Stimulated activated CD8-positive, alpha-beta memory T cell treated with anti-CD3 and anti-CD28 coated beads, Interleukin-2, amount 100 ng/mL, for 1 hour (primary cell): ENCODE data around the gene TPGS1.
"Not testable (repeated sequence)": the region's sequence is repeated elsewhere in the genome, so short reads cannot be mapped to it uniquely, and the experiment has no call there.

Experiments used
- DNase-seq, 2 donors: peaks; one replicate each; pipeline ENCODE4 v3.0.0-alpha.2; 2020; ENCODE audit warnings: low read depth in 2 of 2

The TPGS1 gene

DNA sequence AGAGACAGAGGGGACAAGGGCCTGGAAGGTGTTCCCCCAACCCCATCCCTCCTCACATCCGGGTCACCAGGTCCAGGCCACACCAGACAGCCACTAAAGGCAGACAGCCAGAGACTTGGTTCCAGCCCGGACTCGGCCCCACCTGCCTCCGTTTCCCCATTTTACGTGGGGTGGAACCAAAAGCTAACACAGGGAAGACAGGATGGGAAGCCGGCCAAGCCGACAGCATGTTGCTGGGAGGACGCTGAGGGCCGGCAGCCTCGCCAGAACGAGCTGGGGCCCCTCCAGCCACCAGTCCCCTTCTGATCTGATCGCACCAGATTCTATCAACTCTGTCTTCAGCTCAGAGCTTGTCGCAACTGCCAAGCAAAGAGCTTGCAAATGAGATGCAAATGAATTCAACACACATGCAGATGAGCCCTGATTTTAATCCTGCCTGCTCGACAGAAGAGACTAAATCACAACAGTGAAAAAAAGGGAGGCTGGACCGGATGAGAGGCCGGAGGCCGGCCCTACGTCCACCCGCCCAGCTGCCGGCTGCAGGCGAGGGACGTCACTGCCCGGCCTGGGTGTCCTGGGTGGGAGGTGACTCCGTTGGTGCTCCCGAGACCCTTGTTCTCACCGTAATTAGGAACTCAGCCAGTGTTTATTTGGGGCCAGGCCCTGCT is 28.9 kb upstream of the TPGS1 start:
- DNase-seq = no peak

DNA sequence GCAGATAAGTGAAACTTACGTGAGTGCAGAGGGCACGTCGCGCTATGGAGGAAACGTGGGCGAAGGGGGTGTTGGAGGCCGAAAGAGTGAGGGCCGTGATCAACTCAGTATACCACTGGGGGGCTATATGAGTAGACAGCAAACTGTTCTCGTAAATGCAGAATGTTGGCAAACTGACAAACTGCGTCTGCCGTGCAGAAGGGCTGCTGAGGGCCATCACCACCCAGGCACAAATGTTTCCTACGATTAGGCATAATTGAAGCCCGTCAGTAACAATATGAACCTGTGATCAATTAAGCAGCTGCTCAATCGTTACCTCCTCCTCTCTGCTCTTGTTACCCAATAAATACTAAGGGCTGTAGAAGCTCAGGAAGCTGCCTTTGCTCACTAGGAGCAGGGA is 28.3 kb upstream of the TPGS1 start:
- DNase-seq = no peak

DNA sequence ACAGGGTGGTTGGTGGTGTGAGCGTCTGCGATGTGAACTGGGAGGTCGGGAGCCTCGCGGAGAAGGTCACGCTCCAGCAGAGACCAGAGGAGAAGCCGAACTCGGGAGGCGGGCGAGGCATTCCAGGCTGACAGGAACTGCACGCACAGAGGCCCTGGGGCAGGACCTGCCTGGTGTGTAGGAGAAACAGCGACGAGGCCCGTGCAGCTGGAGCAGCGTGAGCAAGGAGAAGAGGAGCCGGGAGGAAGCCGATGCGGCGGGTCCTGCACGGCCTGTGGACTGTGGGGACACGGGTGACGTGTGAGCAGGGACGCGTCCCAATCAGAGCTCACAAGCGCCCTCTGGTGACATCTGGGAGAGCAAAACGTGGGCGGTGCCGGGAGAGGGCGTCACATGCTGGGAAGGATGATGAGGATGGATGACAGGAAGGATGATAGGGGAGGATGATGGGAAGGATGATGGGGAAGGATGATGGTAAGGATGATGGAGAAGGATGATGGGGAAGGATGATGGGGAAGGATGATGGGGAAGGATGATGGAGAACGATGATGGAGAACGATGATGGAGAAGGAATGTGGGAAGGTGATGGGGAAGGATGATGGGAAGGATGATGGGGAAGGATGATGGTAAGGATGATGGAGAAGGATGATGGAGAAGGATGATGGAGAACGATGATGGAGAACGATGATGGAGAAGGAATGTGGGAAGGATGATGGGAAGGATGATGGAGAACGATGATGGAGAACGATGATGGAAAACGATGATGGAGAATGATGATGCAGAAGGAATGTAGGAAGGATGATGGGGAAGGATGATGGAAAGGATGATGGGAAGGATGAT is 27.1 kb upstream of the TPGS1 start:
- no peak for DNase-seq

DNA sequence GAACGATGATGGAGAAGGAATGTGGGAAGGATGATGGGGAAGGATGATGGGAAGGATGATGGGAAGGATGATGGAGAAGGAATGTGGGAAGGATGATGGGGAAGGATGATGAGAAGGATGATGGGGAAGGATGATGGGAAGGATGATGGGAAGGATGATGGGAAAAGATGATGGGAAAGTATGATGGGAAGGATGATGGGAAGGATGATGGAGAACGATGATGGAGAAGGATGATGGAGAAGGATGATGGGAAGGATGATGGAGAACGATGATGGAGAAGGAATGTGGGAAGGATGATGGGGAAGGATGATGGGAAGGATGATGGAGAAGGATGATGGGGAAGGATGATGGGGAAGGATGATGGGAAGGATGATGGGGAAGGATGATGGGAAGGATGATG is 26.2 kb upstream of the TPGS1 start:
- not testable (repeated sequence) for DNase-seq

DNA sequence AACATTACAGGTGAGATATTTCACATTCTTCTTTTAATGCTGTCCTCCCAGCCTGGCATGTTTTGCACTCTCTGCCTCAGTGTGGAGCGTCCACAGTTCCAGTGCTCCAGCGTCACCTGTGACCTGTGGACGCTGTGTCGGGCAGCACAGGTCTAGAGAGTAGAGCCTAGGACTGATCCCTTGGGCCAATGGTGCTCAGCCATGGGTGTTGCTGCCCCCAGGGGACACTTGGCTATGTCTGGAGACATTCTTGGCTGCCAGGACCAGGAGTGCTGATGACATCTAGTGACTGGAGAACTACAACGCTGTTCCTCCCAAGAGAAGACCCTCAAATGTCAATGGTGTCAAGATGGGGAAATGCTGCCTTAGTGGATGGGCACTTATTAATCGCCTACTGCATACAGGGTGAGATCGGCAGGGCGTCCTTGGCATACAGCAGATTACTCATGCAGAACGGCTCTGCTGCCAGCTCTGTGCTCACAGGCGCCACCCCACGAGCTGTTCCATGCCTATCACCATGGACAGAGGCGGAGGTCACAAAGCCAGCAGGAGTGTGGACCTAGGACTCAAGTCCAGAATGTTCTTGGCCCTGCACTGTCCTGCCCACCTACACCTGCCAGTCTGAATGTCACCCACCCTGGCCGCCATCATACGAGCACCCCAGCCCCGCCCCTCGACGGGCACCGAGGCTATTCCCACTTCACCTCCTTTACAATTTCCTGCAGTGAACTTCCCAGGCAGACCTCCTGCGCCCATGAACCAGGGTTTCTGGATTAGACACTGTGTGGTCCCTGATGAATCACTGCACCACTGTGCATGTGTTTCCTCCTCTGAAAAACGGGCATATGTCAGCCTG is 24.9 kb upstream of the TPGS1 start:
- DNase-seq = no peak

DNA sequence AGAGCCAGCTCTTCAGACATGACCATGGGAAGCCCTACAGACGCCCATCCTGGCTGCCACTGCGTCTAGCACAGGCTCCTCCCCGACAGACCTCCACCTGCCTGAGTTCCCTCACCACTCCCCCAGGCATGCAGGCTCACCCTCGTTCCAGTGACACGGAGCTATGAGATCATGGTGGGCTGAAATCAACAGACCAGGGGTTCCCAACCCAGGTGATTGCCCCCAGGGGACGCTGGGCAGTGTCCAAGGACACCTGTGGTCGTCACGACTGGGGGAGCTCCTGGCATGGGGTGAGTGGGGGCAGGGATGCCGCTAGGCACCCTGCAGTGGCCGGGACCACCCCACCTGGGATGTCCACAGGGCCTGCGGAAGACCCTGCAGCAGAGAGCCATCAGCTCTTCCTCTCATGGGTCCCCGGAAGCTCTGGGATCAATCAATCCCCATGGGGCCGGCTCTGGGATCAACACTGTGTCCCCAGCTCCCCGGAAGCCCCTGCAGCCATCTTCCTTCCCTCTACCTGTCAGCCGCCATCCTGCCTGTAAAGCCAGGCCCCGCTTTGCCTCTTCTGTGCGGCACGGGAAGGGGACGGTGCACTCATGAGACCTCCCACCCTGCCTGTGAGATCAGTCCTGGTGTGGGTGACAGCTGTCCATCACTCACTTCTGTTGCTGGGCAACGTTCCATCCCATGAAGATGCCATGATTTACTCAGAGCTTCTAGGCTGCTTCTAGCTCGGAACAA is 23.8 kb upstream of the TPGS1 start:
- no peak for DNase-seq

DNA sequence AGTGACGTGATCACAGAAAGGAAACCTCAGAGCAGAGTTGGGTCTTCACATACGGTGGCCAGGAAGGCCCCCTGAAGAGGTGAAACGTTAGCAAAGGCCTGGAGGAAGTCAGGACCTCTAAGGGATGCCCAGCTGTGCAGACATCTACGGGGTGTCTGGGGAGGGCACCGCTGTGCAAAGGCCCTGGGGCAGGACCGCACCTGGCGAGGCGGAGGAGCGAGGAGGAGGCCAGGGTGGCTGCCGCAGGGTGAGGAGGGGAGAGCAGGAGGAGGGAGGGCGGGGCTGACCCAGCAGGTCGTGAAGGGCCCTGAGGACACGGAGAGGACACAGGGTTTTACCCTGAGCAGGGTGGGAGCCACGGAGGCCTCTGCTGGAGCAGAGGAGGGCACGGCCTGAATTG is 22.8 kb upstream of the TPGS1 start:
- no peak for DNase-seq

DNA sequence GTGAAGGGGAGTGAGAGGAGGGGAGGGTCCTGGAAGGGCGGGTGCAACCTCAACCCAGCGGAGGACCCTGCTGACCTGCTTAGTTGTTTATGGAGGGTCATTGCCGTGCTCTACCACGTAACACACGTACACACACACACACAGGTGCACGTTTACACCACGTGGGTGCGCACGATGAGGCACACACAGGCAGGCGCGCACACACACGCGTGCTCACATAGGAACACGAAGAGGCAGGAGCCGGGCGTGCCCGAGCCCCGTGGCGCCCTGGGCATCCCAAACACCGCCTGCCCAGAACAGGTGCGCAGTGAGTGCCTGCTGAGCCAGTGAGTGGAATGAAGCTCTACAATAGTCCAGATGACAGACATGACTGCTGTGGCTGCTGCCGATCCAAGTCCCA is 22.2 kb upstream of the TPGS1 start:
- no peak for DNase-seq

DNA sequence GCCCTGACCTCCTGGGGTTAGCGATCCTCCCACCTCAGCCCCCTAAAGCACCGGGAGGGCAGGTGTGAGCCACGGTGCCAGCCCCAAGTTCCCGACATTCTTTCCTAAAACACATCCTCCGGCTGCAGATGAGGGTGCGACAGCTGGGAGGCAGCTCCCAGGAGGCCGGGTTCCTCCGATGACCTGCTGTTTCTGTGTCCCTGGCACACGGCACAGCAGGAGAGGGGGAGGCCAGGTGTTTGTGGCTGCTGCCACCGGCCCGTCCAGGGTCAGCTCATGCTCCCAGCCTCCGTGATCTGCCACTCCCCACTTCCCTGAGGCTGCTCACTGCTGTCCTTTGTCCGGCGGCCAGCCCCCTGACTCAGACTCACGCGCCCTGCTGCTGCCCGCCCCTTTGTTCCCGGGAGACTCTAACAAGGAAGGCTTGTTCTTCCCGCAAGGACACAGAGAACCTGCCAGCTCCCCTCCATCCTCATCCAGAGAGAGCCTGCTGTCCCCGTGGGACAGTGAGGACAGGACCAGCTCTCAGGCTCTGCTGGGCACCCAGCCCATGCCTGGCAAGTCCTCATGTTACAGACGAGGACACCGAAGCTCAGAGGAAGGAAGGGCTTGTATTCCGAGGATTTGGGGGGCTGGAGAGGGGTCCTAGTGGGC is 21.6 kb upstream of the TPGS1 start:
- DNase-seq = no peak

DNA sequence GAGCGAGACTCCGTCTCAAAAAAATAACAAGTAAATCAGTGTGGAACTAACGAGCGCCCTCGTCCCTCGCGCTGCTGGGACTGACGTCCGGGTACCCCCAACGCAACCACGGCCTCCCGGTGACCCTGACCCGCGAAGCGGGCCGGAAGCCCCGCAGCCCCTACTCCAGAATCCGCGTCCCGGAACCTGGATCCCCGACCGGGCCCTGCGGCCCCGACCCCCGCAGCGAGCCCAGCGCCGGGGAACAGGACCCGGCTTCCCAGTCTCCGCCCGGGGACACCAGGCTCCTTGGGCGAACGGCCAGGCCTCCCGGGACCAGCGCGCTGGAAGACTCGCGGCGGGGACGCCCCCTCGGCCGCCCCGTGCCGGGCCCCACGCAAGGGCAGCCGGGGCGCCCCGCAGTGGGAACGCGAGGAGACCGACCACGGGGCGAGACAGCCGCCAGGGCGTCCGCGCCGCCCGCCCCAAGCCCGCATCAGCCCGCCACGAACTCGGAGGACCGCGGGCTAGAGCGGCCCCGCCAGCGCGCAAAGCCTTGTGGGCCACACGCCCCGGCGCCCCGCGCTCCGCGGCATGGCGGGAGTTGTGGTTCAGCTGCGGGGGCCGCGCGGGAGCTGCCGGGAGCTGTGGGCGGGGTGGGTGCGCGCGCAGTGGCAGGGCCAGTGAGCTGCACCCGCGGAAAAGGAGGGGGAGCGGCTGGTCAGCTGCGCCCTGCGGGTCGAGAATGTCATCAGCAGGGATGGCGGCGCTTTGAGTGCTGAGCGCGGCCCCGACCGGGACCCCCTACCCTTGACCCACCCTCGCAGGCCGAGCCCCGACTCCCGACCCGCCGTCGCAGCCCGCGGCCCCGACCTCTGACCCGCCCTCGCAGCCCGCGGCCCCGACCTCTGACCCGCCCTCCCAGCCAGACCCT is 18.5 kb upstream of the TPGS1 start:
- DNase-seq = peak; percentile 82 to 90

DNA sequence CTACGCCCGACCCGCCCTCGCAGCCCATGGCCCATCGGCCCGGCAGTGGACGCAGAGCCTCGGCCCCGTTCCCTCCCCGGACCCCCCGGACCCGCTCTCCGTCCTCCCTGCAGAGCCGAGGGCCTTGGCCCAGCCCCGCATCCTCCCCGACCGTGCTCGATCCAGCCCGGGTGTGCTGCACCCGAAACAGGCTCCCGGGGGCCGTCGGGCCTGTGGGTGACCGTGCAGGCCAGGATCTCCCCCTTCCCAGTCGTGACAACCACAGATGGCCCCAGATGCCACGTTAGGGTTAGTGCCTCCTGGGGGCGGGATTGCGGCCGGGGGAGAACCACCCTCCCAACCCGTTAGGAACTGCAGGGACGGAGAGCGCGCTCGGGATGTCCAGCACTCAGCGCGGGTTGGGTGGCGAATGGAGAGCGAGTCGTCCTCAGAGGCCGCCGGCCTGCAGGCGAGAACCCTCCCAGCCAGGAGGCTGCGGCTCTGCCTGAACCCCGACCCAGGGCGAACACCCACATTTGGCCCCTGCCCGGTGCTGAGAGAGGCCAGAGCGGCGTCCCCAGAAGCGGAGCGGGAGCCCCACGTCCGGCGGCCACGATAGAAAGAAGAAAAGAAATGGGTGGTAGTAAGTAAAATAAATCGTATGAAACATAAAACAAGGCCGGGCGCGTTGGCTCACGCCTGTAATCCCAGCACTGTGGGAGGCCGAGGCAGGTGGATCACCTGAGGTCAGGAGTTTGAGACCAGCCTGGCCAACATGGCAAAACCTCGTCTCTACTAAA is 17.7 kb upstream of the TPGS1 start:
- DNase-seq = no peak

DNA sequence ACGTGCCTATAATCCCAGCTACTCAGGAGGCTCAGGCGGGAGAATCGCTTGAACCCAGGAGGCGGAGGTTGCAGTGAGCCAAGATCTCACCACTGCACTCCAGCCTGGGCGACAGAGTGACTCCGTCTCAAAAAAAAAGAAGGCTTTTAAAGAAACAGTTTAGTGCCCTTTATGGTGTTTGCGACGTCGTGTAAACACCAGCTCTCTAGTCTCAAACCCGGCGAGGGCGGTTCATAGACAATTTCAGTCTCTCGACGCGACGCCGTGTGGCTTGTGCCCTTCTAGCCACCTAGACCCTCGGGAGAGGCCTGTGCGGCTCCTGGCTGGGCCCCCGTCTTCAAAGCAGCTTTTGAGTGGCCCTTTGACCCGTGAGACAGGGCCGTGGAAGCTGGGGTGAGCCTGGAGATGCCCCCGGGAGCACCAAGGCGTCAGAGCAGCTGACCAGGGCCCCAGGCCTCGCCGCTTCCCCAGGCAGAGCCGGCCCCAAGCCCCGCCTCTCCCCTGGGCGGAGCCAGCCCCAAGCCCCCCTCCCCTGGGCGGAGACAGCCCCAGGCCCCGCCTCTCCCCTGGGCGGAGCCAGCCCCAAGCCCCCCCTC is 16.1 kb upstream of the TPGS1 start:
- no peak for DNase-seq

DNA sequence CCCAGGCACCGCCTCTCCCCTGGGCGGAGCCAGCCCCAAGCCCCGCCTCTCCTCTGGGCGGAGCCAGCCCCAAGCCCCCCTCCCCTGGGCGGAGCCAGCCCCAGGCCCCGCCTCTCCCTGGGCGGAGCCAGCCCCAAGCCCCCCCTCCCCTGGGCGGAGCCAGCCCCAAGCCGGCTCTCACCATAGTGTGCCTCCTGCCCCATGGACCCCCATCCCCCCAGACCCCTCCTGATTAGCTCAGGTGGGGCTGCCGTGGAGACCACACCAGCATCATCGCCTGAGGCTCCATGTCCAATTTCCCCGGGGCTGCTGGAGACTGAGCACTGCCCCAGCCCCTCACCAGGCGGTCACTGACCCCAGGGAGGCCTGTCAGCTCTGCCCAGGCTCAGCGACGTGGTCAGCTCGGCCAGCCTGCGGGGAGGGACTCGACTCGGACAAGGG is 15.2 kb upstream of the TPGS1 start:
- DNase-seq = peak in 1 of 2 donors; percentile 14

DNA sequence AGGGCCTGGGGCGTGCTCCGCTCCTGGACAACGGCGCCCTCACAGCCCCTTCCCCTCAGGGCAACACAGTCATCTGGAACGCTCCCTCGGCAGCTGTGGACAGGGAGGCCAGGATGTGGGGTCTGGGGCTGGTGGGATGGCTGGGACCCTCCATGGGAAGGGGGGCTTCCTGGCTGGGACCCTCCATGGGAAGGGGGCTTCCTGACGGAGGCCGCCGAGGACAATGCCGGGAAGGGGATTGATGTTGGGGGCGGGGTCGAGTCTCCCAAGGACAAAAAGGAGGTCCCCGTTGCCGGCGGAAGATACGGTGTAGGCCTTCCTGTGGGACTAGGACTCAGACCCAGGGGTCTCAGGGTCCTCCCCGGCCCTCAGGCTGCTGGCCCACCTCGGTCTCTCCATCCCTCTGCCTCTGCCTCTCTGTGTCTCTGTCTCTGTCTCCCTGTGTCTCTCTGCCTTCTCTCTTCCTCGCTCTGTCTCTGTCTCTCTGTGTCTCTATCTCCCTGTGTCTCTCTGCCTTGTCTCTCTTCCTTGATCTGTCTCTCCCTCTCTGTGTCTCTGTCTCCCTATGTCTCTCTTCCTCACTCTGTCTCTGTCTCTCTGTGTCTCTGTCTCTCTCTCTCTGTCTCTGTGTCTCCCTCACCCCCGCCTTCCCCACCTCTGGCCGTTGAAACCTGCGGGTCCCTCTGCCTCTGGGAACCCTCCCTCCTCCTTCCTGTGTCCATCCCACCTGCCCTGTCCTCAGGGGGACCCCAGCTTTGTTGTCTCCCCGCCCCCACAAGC is 13.7 kb upstream of the TPGS1 start:
- no peak for DNase-seq

DNA sequence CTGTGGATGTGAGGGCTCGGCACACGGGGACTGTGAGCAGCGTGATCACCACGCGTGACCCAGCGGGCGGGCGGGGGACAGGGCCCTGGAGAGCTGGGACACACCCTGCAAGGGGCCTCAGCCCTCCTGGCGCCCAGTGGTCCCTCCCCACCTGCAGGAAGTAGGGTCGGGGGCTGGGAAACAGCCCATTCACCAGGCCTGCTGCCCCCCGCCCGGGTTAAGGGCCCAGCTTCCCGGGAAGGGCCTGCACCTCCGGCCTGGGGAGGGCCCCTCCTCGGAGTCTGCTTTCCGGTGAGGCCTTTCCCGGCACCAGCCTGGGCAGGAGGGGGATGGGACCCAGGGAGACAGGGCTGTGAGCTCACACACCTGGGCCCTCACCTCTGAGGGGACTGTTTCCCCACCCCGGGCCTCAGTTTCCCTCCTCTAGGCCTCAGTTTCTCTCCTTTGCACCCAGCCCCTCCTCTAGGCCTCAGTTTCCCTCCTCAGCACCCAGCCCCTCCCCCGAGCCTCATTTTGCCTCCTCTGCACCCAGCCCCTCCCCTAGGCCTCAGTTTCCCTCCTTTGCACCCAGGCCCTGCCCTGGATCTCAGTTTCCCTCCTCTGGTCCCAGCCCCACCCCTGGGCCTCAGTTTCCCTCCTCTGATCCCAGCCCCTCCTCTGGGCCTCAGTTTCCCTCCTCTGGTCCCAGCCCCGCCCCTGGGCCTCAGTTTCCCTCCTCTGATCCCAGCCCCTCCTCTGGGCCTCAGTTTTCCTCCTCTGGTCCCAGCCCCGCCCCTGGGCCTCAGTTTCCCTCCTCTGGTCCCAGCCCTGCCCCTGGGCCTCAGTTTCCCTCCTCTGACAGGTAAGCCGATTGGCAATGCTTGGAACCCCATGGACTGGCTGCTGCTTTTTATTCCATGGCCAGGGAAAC is 12.9 kb upstream of the TPGS1 start:
- DNase-seq = no peak

DNA sequence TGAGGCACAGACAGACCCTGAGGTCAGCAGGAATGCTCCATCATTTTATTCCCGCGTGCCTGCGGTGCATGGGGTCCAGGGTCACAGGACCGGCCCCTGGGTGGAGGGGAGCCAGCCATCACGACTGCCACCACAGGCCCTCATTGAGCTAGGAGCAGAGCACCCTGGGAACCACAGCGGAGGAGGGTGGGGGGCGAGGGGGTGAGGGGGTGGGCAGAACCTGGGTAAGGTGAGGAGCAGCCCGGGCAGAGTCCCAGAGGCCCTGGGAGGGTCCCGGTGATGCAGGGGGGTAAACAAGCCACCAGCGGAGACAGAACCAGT is 12.3 kb upstream of the TPGS1 start:
- DNase-seq = no peak

DNA sequence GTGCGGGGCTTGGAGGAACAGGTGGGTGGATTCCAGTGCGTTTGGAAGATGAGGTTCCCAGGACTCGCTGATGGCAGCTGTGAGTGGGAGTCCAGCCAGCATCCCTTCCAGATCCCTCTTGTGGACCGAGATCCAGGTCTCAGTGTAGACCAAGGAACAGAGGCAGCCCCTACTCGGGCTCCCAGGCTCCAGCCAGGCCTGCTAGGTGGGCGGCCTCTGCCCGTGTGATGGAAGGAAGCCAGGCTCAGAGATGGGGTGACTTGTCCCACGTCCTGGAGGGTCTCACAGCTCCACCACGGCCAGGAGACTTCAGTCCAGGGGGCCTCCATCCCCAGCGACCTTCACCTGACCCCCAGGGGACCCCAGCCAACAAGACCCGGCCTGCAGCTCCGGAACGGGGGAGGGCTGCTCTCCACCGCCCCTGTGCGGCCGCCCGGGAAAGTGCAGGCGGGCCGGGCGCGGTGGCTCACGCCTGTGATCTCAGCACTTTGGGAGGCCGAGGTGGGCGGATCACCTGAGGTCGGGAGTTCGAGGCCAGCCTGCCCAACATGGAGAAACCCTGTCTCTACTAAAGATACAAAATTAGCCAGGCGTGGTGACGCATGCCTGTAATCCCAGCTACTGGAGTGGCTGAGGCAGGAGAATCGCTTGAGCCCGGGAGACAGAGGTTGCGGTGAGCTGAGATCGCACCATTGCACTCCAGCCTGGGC is 11.7 kb upstream of the TPGS1 start:
- no peak for DNase-seq
